ENCODE measurements around the gene MRPL22. TPM values are rescaled to one million over a fixed set of nuclear protein-coding genes. Genes with fewer than 3 reads are reported as not detected.

MRPL22 gene
- polyA plus RNA-seq, 3 donors = 11.6 to 66.1 (median 56.7) TPM

- H3K27me3 ChIP-seq (ENCODE audit: control insufficient read depth in 2 of 2, insufficient read depth in 2 of 2, low read length in 2 of 2) = no peaks in the 10 kb centered on the region
- H3K27me3 Mint-ChIP-seq (ENCODE audit: low read depth in 3 of 3) = peaks cover 10 to 13% (median 11%) of the 10 kb centered on the region in 3 donors
- no peak for DNase-seq
- no peaks in the 10 kb centered on the region for H3K4me1 Mint-ChIP-seq
- H3K9ac ChIP-seq (ENCODE audit: insufficient read depth, low read length, poor library complexity, severe bottlenecking) = no peak overlapping the region
- WGBS (ENCODE audit: insufficient coverage) = 100% methylated on average over 2 of the region's 4 CpGs
- H3K36me3 Mint-ChIP-seq = no peaks in the 10 kb centered on the region
- H3K4me2 ChIP-seq (replicated peaks; ENCODE audit: extremely low read depth, low read length, poor library complexity, severe bottlenecking) = no peak overlapping the region
- H3K4me1 ChIP-seq (ENCODE audit: control insufficient read depth in 1 of 2, insufficient read depth in 2 of 2, low read length in 2 of 2) = no peaks in the 10 kb centered on the region
- H3K9me3 Mint-ChIP-seq = peaks cover 0 to 3% (median 0%) of the 10 kb centered on the region in 7 donors
- H3K9me3 ChIP-seq (replicated peaks in 1 of 2; ENCODE audit: control insufficient read depth in 1 of 2, insufficient read depth in 1 of 2, low read length in 2 of 2) = no peaks in the 10 kb centered on the region
- H3K4me3 ChIP-seq (replicated peaks in 1 of 3; ENCODE audit: low read depth in 2 of 3, low read length in 3 of 3) = no peak overlapping the region
- no peak overlapping the region for H3K27ac ChIP-seq (ENCODE audit: low read depth in 1 of 2, low read length in 2 of 2)
- no peak for TF ChIP-seq CTCF (IDR thresholded peaks at IDR 0.05)
- no peak overlapping the region for H3K4me3 Mint-ChIP-seq
- no peaks in the 10 kb centered on the region for H4K20me1 ChIP-seq (ENCODE audit: insufficient read depth, low read length)
- H3K79me2 ChIP-seq (ENCODE audit: insufficient read depth, low read length) = no peaks in the 10 kb centered on the region
- intact Hi-C loops (cut with micrococcal nuclease) = no loop called here
- H2AFZ ChIP-seq (ENCODE audit: insufficient read depth, low read depth, low read length, poor library complexity, severe bottlenecking) = no peak overlapping the region
- H3K27ac Mint-ChIP-seq = no peak overlapping the region
- no peaks in the 10 kb centered on the region for H3K36me3 ChIP-seq (replicated peaks in 1 of 2; ENCODE audit: control insufficient read depth in 1 of 2, insufficient read depth in 2 of 2, low read length in 2 of 2)
Observed at GRCh38 chr5:154995679-154996078, 54.8 kb downstream of the MRPL22 start.

DNA sequence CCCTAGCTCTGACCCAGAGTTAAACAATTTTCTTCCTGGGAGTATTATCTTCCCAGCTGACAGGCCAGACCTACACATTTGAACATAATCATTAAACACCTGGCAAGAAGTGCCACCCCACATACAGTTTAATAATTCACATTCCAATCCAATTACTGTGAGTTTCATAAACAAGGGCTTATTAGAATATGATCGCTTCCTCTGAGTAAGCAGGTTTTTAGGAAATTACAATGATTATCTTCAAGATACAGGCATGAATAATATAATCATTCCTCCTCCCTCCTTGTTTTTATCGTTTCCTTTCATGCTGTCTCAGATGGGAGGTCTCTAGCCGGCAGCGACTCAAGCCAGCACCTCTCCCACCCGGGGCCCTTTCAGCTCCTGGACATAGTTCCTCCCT is 56.9 kb downstream of the MRPL22 start:
- Mint-ChIP-seq H3K36me3 (no peaks in the 10 kb centered on the region), H3K4me1 (no peaks in the 10 kb centered on the region), H3K4me3 (no peak overlapping the region), H3K27me3 (ENCODE audit: low read depth in 3 of 3) (peaks cover 13% of the 10 kb centered on the region in 3 donors), H3K27ac (no peak overlapping the region), H3K9me3 (peaks cover 0 to 3% (median 0%) of the 10 kb centered on the region in 7 donors)
- Histone ChIP-seq H3K4me2 (replicated peaks; ENCODE audit: extremely low read depth, low read length, poor library complexity, severe bottlenecking) (no peak overlapping the region), H3K9me3 (replicated peaks in 1 of 2; ENCODE audit: control insufficient read depth in 1 of 2, insufficient read depth in 1 of 2, low read length in 2 of 2) (no peaks in the 10 kb centered on the region), H2AFZ (ENCODE audit: insufficient read depth, low read depth, low read length, poor library complexity, severe bottlenecking) (no peak overlapping the region), H3K9ac (ENCODE audit: insufficient read depth, low read length, poor library complexity, severe bottlenecking) (no peak overlapping the region), H3K4me1 (ENCODE audit: control insufficient read depth in 1 of 2, insufficient read depth in 2 of 2, low read length in 2 of 2) (no peaks in the 10 kb centered on the region), H4K20me1 (ENCODE audit: insufficient read depth, low read length) (no peaks in the 10 kb centered on the region), H3K36me3 (replicated peaks in 1 of 2; ENCODE audit: control insufficient read depth in 1 of 2, insufficient read depth in 2 of 2, low read length in 2 of 2) (no peaks in the 10 kb centered on the region), H3K4me3 (replicated peaks in 1 of 3; ENCODE audit: low read depth in 2 of 3, low read length in 3 of 3) (no peak overlapping the region), H3K27ac (ENCODE audit: low read depth in 1 of 2, low read length in 2 of 2) (no peak overlapping the region), H3K79me2 (ENCODE audit: insufficient read depth, low read length) (no peaks in the 10 kb centered on the region), H3K27me3 (ENCODE audit: control insufficient read depth in 2 of 2, insufficient read depth in 2 of 2, low read length in 2 of 2) (no peaks in the 10 kb centered on the region)
- no peak for DNase-seq
- intact Hi-C loops (cut with micrococcal nuclease) = no loop called here
- no CpG with 5 or more reads among the region's 5 CpGs for WGBS (ENCODE audit: insufficient coverage)
- TF ChIP-seq CTCF (IDR thresholded peaks at IDR 0.05) = no peak
